Suppressor macrophage treated with lipopolysaccharide for 4 hours (primary cell): ENCODE results near the gene C1orf141.
"Not testable (repeated sequence)": the region's sequence is repeated elsewhere in the genome, so short reads cannot be mapped to it uniquely, and the experiment has no call there.

Experiments used
- DNase-seq: peaks from one replicate; pipeline ENCODE4 v3.0.0-alpha.2; 2020

The C1orf141 gene

GRCh38 chr1:67134695-67135094, at the start of gene C1orf141:
Gene C1orf141, minus strand, starts transcription at chr1:67134970. Its CDS starts 7,730 bp downstream, at chr1:67127240.
- peak; percentile 13 for DNase-seq

- no peak for DNase-seq
These were observed 40.8 kb upstream of the C1orf141 start for GRCh38 chr1:67175530-67176087.

DNA sequence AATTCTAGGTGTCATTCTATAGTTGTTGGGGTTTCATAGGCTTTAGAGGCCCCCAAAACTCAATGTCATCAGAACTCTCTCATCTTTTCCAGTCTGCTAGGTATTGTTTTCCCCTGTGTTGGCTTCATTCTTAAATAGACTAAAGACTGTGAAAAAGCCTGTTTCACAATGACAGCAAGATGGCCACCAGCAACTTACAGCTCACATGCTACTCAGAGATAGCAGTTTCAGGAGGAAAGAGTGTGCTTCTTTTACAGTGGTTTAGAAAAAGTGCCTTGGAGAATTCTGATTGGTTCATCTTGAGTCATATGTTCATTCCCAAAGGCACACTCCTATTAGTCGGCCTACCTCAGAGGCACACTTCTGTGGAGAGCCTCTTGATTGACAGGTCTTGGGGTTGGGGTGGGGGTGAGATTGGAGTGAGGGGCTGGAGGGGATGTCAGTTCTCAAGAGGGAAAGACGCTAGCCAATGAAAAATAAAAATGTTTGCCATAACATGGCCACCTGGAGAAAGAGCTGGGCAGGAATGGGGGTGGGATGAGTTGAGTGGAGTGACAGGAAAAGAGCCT, 40.0 kb upstream of the C1orf141 start:
- DNase-seq = no peak

DNA sequence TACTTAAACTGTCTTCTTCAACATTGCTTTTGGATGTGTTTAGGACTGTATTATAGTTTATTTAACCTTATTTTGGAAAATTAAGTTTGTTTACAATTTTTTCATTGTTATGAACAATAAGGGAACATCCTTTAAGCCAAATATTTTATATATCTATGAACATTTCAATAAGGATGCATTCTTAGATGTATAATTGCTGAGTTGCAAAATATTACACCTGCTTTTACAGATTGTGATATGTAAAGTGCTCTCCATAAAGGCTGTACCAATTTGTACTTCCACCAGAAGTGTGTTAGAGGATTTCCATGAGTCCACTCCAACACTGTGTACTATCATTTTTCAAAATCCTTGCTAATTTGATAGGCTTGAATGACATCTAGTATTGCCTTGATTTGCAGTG, 39.2 kb upstream of the C1orf141 start:
- DNase-seq = no peak

DNA sequence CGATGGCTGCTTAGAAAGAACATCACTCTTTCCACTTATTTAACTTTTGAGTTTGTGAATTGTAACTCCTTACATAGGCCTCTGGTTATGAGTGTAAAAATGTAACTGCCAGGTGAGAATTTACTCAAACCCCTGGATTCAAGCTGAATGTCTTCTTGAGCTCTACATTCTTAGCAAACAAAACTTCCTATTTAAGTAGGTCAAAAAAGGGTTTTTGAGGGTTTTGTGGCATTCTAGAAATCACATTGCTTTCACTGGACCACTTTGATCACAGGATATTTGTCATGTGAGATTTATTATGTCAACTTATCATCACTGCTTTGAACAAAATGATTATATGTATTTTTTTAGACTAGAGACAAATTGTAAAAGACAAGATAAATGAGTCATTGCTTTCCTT, 37.2 kb upstream of the C1orf141 start:
- no peak for DNase-seq

DNA sequence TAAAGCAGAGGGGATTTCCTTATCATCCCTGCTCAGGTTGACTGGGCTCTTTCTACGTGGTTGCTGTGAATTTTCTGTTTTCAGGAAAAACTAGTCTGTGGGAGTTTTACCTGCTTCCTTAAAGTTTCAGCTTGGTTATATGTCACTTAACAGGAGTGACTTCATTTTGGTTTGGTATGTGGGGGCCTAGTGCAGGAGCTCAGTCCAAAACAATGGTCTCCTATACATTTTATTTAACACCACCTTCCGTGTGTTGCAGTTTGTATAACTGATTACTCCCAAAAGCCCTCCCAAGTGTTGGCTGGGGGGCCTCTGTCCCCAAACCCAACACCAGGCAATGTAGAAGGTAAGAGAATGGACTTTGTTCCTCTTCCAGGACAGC, 36.8 kb upstream of the C1orf141 start:
- no peak for DNase-seq

DNA sequence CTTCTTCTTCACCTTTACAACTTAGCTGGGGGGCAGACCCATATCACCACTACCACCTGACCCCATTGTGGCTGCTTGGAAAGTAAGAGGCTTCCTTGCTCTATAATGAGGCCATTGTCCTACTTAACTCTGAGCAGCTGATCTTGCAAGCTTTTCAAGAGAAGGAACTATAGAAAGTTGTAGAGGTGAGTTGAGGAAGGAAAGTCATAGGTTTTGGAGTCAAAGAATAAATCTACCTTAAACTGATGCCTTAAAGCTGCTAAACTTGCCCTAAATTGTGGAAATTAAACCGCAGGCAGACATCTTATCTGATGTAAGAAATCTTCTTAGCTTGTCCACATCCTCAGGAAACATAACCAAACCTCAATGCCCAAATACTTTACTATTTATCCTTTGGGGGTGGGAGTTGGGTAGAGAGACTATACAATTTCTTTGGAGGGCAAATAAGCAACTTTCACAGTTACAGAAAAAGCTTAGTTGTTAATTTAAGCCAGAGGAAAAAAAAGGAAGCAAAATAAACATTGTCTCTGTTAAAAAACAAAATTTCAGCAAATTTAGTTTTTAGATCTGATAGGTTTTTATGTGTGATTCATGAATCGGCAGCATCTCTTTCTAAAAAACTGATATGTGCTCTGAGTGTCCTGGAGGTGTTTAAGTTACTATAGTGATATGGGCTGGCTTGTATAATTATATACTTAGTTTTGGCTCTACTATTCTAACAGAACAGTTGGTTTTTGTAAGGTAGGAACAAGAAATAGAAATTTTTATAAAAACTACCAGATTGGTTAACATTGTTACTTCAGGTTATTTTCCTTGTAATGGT, 36.2 kb upstream of the C1orf141 start:
- no peak for DNase-seq

- no peak for DNase-seq
These were observed 35.2 kb upstream of the C1orf141 start for GRCh38 chr1:67169932-67170331.

DNA sequence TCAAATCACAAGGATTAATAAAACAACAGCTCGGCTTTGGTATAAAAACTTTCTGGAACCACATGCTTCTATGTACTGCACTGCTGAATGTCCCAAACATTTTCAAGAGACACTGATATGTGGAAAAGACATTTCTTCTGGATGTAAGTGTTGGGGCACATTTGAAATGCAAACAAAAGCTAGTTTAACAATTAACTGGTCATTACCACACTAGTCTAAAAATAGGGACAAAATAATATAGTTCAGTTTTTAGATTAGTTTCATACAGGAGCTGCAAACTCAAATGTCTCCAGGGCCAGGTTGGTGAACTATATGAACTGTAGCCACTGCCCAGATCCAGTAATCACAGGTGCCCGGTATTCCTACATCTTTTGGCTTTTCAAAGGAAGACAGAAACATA, 34.7 kb upstream of the C1orf141 start:
- DNase-seq = no peak

DNA sequence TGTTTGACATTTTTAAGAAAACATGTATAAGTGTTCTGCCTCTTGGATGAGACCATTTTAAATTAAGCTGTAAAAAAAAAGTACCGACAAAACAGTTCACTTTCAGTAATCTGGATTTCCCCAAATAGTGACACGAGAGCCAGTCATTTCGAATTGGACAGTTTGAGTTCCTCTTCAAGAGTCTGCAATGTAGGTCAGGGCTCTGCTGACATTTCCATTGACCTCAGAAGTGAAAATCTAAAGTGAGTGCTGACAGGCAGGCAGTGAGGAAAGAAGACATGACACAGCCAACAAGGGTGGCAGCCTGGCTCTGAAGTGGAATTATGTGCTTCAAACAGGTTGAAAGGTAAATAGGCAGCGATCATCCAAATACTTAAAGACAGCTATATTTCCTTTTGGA, 31.4 kb upstream of the C1orf141 start, which contains the start of gene IL23R:
IL23R (plus strand) TSS at position 259 of the 400 bp plus-strand sequence. CDS start 1,667 bp downstream, outside the sequence.
- DNase-seq = peak; percentile 62

DNA sequence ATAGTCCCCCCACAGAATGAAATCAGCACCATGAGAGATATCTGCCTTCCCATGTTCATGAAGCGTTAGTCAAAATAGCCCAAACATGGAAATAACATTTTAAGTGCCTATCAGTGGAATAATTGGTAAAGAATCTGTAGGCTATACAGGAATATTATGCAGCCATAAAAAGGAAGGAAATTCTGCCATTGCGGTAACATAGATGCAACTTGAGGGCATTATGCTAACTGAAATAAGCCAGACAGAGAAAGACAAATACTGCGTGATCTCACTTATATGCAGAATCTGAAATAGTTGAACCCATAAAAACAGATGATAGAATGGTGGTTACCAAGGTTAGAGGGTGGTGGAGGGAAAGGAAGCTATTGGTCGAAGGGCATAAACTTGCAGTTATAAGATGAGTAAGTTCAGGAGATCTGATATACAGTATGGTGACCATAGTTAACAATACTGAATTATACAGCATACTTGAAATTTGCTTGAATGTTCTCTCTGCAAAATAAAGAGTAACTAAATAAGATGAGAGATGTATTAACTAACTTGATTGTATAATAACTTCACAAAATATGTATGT, 30.8 kb upstream of the C1orf141 start:
- no peak for DNase-seq

- DNase-seq = no peak
These were observed 28.2 kb upstream of the C1orf141 start for GRCh38 chr1:67162954-67163353.

- DNase-seq = no peak
These were observed 24.5 kb upstream of the C1orf141 start for GRCh38 chr1:67159233-67159632.

GRCh38 chr1:67158401-67158800, 23.6 kb upstream of the C1orf141 start:
- DNase-seq = no peak

- DNase-seq = no peak
These were observed 16.2 kb upstream of the C1orf141 start for GRCh38 chr1:67150931-67151330.

GRCh38 chr1:67149179-67149770, 14.5 kb upstream of the C1orf141 start:
- peak; percentile 44 for DNase-seq

GRCh38 chr1:67148516-67149178, 13.9 kb upstream of the C1orf141 start:
- DNase-seq = no peak

DNA sequence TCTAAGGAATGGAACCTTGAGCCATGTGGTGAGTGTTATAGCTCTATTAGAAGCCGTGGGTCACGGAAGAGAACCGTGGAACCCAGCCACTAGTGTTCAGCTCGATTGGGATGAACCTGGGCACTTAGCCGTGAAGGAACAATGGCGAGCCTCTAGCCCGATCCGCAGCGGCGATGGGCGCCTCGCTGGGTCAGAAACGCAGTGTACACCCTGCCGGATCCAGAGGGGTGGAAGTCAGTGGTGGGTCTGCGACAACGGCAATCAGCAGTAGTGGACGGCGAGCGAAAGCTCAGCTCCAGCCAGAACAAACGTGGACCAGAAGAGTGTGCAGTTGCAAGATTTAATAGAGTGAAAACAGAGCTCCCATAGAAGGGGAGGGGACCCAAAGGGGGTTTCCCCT, 13.2 kb upstream of the C1orf141 start:
- DNase-seq = not testable (repeated sequence)

GRCh38 chr1:67146539-67146938, 11.8 kb upstream of the C1orf141 start:
- no peak for DNase-seq

DNA sequence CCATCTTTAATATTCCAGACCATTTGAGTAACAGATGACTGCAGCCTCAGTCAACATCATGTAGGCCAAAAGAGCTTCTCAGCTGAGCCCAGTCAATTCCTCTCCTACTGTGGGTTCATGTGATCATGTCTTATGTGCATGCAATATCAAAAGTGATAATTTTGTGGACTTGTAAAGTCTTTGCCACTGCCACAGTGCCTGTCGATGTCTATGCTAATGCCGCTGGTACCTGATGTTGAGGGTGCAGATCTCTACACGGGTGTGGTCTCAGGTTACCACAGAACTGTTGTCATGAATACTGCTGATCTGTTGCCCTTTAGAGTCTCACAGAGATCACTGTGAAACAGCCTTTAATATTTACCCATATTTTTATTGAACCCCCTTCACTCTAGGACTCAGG, 11.3 kb upstream of the C1orf141 start:
- DNase-seq = no peak

- DNase-seq = no peak
These were observed 9.9 kb upstream of the C1orf141 start for GRCh38 chr1:67144696-67145095.

GRCh38 chr1:67143966-67144365, 9.2 kb upstream of the C1orf141 start:
- no peak for DNase-seq

DNA sequence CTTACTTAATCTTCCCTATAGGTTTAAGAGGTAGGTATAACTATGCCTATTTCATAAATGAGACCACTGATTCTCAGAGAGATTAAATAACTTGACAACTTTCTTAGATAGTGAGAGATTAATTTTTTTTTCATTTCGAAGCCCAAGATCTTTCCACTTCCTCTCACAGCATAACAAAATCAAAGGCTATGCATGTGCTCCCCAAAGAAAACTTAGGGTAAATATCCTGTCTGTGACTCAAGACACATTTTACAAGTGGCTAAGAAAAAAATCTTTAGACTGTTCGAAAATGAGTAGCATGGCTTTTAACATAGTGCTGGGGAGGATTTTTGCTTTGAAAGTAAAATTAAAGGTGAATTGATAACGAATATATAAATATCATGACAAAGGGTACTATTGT, 8.2 kb upstream of the C1orf141 start:
- no peak for DNase-seq
